GM18861 (cell line): ENCODE data around the gene GAGE10.
"Not testable (repeated sequence)": the region's sequence is repeated elsewhere in the genome, so short reads cannot be mapped to it uniquely, and the experiment has no call there.

Source experiments
- ATAC-seq: cut with Tn5 transposase; IDR thresholded peaks from one replicate; pipeline ENCODE4 v1.9.1; 2021; ENCODE audit not compliant: unreplicated experiment

Gene GAGE10

GRCh38 chrX:49321737-49322136 is 18.3 kb downstream of the GAGE10 start, which contains the start of gene GAGE12J:
GAGE12J (plus strand) TSS chrX:49322037; CDS start chrX:49323194, 1,157 bp downstream.
- ATAC-seq: not testable (repeated sequence)

- not testable (repeated sequence) for ATAC-seq
Measured at GRCh38 chrX:49322266-49322665, 18.8 kb downstream of the GAGE10 start.

DNA sequence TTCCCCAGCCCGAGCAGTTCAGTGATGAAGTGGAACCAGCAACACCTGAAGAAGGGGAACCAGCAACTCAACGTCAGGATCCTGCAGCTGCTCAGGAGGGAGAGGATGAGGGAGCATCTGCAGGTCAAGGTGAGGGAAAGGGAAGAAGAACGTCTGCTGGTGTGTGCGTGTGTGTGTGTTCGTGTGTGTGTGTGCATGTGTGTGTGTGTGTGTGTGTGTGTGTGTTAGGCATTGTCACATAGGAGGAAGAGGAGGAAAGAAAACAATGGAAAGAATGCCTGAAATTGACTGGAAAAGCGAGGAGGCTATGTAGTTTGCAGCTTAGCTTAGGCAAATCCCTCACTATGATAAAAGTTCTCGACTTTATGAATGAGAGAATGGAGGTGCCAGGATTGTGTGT is 20.3 kb downstream of the GAGE10 start:
- ATAC-seq: not testable (repeated sequence)

GRCh38 chrX:49330421-49330820 is 27.0 kb downstream of the GAGE10 start:
- not testable (repeated sequence) for ATAC-seq

DNA sequence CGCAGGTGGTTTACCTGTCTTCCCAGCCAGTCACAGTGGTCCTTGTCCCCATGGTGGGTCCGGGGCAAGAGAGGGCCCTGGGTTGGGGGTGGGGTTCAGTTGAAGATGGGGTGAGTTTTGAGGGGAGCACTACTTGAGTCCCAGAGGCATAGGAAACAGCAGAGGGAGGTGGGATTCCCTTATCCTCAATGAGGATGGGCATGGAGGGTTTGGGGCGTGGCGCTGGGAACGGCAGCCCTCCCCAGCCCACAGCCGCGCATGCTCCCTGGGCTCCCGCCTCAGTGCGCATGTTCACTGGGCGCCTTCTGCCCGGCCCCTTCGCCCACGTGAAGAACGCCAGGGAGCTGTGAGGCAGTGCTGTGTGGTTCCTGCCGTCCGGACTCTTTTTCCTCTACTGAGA is 27.8 kb downstream of the GAGE10 start, which contains the start of gene GAGE13:
TSS of gene GAGE13 (plus strand) at position 301 of the 400 bp plus-strand sequence. CDS start 1,156 bp downstream, outside the sequence.
- ATAC-seq: not testable (repeated sequence)

DNA sequence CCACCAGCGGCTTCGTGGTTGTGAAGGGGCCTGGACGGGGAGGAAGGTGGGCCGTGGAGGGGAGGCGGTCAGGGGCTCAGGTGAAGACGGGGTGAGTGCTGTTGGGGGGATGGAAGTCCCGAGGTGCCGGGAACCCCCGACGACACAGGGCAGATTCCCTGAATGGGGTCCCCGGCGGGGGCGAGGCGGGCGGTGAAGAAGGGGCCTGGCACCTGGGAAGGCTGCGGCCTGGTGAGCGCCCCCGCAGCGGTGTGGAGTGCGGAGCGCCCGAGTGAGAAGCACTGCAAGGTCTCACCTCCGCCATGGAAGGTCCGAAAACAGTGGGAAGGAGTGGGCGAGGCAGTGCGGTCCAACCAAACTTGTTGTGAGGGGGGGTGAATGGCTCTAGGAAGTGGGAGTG is 28.4 kb downstream of the GAGE10 start:
- not testable (repeated sequence) for ATAC-seq

DNA sequence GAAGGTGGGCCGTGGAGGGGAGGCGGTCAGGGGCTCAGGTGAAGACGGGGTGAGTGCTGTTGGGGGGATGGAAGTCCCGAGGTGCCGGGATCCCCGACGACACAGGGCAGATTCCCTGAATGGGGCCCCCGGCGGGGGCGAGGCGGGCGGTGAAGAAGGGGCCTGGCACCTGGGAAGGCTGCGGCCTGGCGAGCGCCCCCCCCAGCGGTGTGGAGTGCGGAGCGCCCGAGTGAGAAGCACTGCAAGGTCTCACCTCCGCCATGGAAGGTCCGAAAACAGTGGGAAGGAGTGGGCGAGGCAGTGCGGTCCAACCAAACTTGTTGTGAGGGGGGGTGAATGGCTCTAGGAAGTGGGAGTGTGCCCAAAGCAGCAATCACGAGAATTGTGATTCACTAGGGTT is 38.0 kb downstream of the GAGE10 start:
- not testable (repeated sequence) for ATAC-seq

DNA sequence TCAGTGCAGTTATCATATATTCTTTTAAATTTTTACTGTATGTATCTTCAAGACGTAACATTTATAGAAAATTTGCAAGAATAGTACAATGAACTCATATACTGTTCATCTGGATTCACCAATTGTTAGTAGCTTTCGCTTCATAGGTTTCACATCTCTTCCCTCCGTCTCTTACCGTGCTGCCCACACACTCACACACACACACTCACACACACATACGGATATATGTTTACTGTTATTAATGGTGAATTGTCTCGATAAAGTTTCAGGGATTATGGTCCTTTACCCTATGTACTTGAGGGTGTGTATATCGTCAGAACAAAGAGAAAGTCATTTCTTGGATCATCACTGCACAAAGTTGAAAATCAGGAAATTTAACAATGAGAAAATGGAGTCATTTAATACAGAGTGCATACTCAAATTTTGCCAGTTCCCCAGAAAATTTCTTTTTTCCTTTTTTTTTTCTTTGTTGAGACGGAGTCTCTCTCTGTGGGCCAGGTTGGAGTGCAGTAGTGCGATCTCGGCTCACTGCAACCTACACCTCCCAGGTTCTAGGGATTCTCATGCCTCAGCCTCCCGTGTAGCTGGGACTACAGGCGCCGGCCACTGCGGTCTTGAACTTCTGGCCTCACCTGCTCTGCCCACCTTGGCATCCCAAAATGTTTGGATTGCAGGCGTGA is 41.2 kb downstream of the GAGE10 start:
- ATAC-seq: not testable (repeated sequence)

DNA sequence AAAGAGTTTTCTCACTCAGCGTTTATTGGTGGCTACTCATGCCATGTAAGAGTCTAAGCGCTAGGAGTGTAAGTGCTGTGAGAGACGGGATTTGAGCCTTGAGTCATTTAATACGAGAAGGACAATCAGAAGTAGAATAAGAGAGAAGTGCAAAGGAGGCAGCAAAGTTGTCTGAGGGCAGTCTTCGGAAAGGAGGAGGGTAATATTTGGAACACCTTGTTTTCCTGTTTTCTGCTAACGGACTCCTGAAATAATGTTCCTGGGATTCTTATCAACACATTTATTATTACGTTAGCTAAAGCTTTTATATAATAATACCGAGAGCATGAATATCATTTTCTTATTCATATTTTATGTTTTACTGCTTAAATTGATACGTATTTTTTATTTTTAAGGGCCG is 42.0 kb downstream of the GAGE10 start:
- not testable (repeated sequence) for ATAC-seq

- not testable (repeated sequence) for ATAC-seq
Measured at GRCh38 chrX:49346150-49346549, 42.7 kb downstream of the GAGE10 start.
